Measurements from ENCODE around the gene ZCCHC24. TPM values are rescaled to one million over a fixed set of nuclear protein-coding genes. Genes with fewer than 3 reads are reported as not detected.

ZCCHC24 gene
- total RNA-seq, 1 donor from 2014 or later = 180 TPM

GRCh38 chr10:79352035-79352877 lies 93.2 kb downstream of the ZCCHC24 start:
- peaks cover 24 to 52% of the 10 kb centered on the region in 2 donors for H3K36me3 ChIP-seq
- no peaks in the 10 kb centered on the region for H3K27me3 ChIP-seq
- no peak overlapping the region for H3K4me3 ChIP-seq
- H3K27ac ChIP-seq = no peak overlapping the region
- intact Hi-C loops (cut with DNase I) = no loop called here
- no peak for DNase-seq (ENCODE audit: low spot score in 2 of 2)
- H3K9me3 ChIP-seq = no peaks in the 10 kb centered on the region
- H3K4me1 ChIP-seq = peaks cover 0 to 5% of the 10 kb centered on the region in 2 donors
- TF ChIP-seq CTCF (IDR thresholded peaks at IDR 0.05) = no peak

GRCh38 chr10:79351332-79351731 lies 94.1 kb downstream of the ZCCHC24 start:
- DNase-seq (ENCODE audit: low spot score in 2 of 2) = no peak
- Histone ChIP-seq H3K4me3 (no peak overlapping the region), H3K4me1 (peaks cover 4 to 10% of the 10 kb centered on the region in 2 donors), H3K27ac (no peak overlapping the region), H3K27me3 (no peaks in the 10 kb centered on the region), H3K9me3 (no peaks in the 10 kb centered on the region), H3K36me3 (peaks cover 24 to 52% of the 10 kb centered on the region in 2 donors)
- TF ChIP-seq CTCF (IDR thresholded peaks at IDR 0.05) = no peak
- intact Hi-C loops (cut with DNase I) = no loop called here

GRCh38 chr10:79350407-79351154 lies 94.8 kb downstream of the ZCCHC24 start:
- no peak for TF ChIP-seq CTCF (IDR thresholded peaks at IDR 0.05)
- H3K4me3 ChIP-seq = no peak overlapping the region
- no peak overlapping the region for H3K27ac ChIP-seq
- no peak for DNase-seq (ENCODE audit: low spot score in 2 of 2)
- peaks cover 24 to 52% of the 10 kb centered on the region in 2 donors for H3K36me3 ChIP-seq
- H3K9me3 ChIP-seq = no peaks in the 10 kb centered on the region
- intact Hi-C loops (cut with DNase I) = no loop called here
- no peaks in the 10 kb centered on the region for H3K27me3 ChIP-seq
- H3K4me1 ChIP-seq = peaks cover 4 to 10% of the 10 kb centered on the region in 2 donors

GRCh38 chr10:79349766-79350406 lies 95.5 kb downstream of the ZCCHC24 start:
- intact Hi-C loops (cut with DNase I) = no loop called here
- DNase-seq (ENCODE audit: low spot score in 2 of 2) = no peak
- H3K4me1 ChIP-seq = peaks cover 4 to 10% of the 10 kb centered on the region in 2 donors

More at GRCh38 chr10:79349766-79350406, 95.5 kb downstream of the ZCCHC24 start:
- H3K27ac ChIP-seq = no peak overlapping the region
- H3K9me3 ChIP-seq = no peaks in the 10 kb centered on the region
- TF ChIP-seq CTCF (IDR thresholded peaks at IDR 0.05) = no peak
- no peaks in the 10 kb centered on the region for H3K27me3 ChIP-seq
- no peak overlapping the region for H3K4me3 ChIP-seq
- H3K36me3 ChIP-seq = peaks cover 24 to 52% of the 10 kb centered on the region in 2 donors

Data from ascending aorta (tissue), 2 donors.